NCI-H1092 (cell line): ENCODE results near the gene SMIM43.
"Not testable (repeated sequence)": the region's sequence is repeated elsewhere in the genome, so short reads cannot be mapped to it uniquely, and the experiment has no call there.

Experiments used
- DNase-seq: peaks from one replicate; lab custom pipeline; 2025; lab: John Stamatoyannopoulos, UW

Gene SMIM43

DNA sequence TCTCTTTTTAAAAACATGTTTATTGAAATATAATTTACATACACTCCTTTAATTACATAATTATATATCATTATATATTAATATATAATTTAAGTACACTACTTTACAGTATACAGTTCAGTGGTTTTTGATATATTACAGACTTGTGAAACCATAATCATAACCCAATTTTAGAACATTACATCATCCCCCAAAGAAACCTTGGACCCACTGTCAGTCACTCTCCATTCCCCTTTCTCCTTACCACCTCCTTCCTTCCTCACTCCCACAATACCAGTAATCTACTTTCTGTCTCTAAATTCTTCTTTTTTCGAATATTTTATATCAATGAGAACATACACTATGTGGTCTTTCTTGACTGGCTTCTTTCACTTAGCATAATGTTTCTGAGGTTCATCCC, 18.2 kb upstream of the SMIM43 start:
- DNase-seq: no peak

DNA sequence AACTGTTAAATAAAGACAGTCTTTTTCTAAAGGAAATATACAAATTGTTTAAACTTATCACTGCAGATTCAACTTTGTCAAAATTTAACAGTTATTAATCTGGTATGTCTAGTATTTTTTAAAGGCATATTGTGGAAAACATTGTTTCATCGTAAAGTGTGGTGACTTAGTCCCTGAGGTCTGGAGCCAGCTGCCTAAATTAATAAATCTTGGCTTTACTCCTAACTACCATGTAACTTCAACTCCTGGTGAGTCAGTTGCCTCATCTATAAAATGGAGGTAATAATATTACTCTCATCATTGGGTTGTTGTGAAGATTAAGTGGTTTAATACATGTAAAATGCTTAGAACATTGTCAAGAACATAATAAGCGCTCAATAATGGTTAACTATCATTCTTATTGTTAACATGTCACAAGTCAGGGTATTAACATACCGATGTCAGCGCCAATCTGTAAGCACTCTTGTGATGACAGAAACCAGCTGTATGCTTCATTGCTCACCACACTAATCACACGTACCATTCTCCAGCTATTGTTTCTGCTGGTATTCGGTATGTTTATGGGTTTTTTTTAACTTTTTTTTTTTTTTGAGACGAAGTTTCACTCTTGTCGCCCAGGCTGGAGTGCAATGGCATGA, 14.1 kb upstream of the SMIM43 start:
- DNase-seq: no peak

DNA sequence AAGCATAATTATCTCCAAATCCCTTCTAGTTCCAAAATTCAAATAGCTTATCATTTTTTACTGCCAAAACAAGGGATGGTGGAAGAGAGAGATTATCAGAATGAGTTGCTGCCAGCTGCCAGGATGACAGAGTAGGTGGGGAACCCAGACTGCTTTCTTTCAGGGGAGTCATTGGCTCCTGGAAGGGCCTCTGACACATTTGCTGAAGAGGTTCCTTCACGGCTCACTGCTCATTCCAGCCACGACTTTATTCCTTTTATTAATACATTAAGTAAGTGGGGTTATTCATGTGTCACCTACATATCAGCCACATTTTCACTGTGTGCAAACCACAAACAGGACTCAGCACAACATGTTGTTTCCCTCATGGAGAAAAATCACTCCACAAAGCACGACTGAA, 12.7 kb upstream of the SMIM43 start:
- DNase-seq: no peak

GRCh38 chr4:121776610-121777401, 11.8 kb upstream of the SMIM43 start:
- no peak for DNase-seq

GRCh38 chr4:121773883-121774282, 8.9 kb upstream of the SMIM43 start:
- no peak for DNase-seq

GRCh38 chr4:121771869-121772268, 6.9 kb upstream of the SMIM43 start:
- DNase-seq: no peak

- no peak for DNase-seq
These were observed 4.4 kb upstream of the SMIM43 start for GRCh38 chr4:121769341-121769740.

GRCh38 chr4:121767166-121767565, 2.2 kb upstream of the SMIM43 start:
- no peak for DNase-seq

DNA sequence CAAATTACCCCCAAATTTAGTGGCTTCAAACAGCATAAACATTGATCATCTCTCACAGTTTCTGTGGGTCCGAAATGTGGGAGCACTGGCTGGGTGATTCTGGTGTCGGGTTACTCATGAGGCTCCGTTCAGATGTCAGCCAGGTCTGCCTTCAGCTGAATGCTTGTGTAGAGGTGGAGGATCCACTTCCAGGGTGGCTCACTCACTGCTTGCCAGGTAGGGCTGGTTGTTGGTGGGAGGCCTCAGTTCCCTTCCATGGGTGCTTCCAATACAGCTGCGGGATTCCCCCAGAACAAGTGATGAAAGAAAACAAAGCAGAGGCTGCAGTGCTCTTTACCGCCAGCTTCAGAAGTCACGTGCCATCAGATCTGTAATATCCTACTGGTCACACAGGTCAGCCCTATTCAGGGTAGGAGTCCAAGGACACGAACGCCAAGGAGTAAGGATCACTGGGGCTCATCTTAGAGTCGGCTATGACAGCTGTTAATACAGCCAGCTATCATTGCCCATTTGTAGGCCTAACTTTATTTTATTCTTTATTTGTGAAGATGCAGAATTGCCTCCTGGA, 1.1 kb upstream of the SMIM43 start:
- DNase-seq: no peak

DNA sequence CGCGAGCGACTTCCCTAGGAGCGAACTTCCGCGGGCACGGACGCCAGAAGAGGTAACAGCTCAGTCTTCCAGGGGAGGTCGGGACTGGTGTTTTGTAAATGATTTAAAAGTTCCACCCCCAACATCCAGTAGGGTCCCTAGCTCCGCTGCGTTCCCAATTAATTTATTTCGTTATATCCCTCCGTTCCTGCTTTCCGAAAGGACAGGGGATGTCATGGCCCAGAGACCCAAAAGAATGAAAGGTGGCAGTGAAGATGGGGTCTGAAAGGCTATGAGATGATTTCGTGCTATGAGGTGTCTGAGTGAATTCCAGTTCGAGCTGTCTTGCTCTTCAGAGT, 373 bp upstream of the SMIM43 start:
- DNase-seq: no peak

GRCh38 chr4:121764303-121764701, 662 bp downstream of the SMIM43 start:
- DNase-seq: no peak

- DNase-seq: no peak
These were observed 4.8 kb downstream of the SMIM43 start for GRCh38 chr4:121760205-121760604.

DNA sequence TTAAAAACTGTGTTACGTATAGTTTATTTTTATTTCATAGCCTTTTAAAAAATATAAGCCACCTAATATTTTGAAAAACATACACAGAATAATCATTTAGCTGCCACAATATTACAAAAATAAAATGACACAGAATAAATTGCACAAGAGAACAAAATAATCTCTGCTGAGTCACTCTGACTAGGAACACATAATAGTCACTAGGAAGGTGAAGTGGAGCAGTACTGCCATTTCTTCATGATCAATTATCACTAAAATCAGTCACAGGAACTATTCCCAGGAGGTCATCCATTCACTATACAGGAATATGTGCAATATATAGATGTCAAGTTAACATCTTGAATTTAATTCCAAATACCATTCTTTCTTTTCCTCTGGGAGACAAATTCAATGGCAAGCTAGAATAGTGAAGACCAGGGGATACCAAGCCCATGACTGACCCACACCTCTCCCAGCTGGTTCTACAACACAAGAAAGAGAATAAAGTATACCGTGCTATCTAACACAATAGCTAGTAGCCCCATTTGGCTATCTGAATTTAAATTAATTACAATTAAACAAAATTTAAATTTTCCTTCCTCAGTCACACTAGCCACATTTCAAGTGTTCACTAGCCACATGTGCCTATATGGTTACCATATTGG, 5.9 kb downstream of the SMIM43 start:
- DNase-seq: no peak

- DNase-seq: not testable (repeated sequence)
These were observed 12.8 kb downstream of the SMIM43 start for GRCh38 chr4:121752142-121752541.

DNA sequence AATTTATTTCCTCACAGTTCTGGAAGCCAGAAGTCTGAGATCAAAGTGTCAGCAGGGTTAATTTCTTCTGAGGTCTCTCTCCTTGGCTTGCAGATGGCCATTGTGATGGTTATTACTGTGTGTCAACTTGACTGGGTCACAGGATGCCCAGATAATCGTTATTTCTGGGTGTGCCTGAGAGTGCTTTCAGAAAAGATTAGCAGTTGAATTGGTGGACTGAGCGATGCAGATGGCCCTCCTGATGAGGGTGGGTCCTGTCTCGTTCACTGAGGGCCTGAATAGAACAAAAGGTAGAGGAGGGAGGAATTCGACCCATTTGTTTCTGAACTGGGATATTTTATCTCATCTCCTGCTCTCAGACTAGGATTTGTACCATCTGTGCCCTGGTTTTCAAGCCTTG, 15.7 kb downstream of the SMIM43 start:
- DNase-seq: no peak

GRCh38 chr4:121742794-121743193, 22.2 kb downstream of the SMIM43 start:
- no peak for DNase-seq

GRCh38 chr4:121741751-121742150, 23.2 kb downstream of the SMIM43 start:
- no peak for DNase-seq

GRCh38 chr4:121740796-121741409, 24.1 kb downstream of the SMIM43 start:
- no peak for DNase-seq

DNA sequence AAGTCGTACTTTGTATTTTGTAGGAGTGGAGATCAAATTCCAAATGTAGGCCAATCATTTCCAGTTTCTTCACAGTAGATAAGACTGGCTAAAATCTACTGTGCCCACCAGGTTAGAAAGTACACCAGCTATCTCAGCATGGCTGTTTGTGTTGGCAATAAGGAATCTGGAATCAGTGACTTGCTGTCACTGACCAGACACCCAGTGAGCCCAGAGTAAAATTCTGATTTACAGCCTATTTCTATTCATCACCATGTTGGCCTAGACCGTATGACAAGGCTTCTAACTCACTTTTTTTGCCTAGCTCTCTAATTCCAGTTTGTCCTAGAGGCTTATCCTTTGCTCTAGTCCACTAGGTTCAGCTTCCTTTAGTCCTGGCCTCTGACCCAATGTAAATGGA, 25.4 kb downstream of the SMIM43 start:
- DNase-seq: no peak

GRCh38 chr4:121738780-121739535, 26.0 kb downstream of the SMIM43 start:
- DNase-seq: no peak

DNA sequence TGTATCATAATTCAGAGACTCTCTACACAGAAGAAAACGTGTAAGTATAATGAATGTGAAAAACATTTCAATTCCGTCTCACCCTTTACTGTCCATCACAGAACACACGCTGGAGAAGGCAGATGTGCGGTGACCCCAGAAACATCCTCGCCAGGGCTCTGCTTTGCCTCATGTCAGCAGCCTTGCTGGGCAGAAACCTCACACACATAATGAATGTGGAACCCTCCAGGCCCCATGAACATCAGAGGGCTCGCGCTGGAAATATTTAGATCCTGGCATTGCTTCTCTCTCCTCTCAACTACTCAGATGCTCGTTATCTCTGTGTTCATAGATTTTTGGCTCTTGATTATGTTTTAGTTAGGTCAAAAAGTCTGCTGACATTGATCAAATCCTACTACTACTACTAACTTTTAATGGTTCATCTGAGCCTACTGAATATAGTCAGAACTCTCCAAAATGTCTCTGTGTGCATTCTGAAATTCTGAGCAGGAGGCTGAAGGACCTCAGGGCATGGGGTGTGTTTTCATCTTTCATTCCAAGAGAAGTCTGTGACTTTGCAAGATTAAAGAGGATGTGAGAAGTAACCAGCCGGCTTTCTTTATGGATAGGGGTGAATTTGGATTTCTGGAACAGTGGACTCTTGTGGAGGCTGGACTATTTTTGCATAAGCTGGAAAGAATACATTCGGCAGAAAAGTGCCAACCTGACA, 27.0 kb downstream of the SMIM43 start:
- no peak for DNase-seq
